ENCODE data around the gene ISCA2.

Gene ISCA2

DNA sequence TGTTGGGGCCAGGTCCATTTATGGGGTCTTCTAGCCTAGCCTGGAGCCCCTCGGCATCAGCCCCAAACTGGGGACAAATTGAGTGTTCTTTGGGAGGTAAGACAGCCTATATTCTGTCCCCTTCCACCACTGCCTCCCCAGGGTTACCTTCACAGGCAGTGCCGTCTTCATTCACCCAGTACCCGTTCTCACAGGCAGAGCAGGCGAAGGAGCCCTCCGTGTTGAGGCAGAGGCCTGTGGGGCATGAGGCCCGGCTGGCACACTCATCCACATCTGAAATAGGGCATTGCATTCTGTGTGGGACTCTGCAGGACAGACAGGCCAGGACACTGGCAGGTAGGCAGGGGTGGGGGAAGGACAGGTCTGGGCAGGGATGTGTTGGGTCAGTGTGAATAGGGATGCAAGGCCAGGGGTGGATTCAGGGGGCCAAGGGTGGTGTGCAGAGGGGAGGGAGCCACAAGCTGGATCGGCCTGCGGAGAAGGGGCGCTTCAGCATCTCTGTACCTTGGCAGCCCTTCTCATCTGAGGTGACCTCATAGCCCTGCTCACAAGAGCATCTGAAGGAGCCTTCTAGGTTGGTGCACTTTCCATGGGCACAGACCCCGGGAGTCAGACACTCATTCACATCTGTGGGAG lies 16.1 kb downstream of the ISCA2 start:
- no peak for DNase-seq

- DNase-seq: no peak
These were observed 16.8 kb downstream of the ISCA2 start for GRCh38 chr14:74510223-74510931.

- DNase-seq: no peak
These were observed 17.4 kb downstream of the ISCA2 start for GRCh38 chr14:74510959-74511409.

- no peak for DNase-seq
These were observed 18.6 kb downstream of the ISCA2 start for GRCh38 chr14:74511966-74512830.

- no peak for DNase-seq
These were observed 20.9 kb downstream of the ISCA2 start for GRCh38 chr14:74514471-74514941.

GRCh38 chr14:74515891-74516412 lies 22.4 kb downstream of the ISCA2 start:
- DNase-seq: no peak

- no peak for DNase-seq
These were observed 23.0 kb downstream of the ISCA2 start for GRCh38 chr14:74516451-74517160.

DNA sequence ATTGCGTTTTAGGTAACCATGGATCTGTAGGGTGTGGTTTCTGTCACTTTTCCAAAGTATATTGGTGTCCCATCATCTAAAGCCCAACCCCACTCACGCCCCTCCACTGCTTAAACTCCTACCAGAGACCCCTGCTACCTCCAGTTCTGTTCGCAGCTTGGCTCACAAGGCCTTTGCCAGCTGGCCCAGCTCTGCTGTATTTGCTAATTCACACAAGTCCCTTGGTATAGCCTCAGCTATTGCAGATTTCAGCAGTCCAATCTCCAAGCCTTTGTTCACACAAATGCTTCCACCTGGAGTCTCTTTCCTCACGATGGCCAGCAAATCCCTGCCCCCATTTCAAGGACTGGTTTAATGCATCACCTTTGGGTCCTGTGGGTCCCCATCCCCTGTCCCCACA lies 24.2 kb downstream of the ISCA2 start:
- DNase-seq: no peak

- no peak for DNase-seq
These were observed 24.7 kb downstream of the ISCA2 start for GRCh38 chr14:74518221-74518620.

DNA sequence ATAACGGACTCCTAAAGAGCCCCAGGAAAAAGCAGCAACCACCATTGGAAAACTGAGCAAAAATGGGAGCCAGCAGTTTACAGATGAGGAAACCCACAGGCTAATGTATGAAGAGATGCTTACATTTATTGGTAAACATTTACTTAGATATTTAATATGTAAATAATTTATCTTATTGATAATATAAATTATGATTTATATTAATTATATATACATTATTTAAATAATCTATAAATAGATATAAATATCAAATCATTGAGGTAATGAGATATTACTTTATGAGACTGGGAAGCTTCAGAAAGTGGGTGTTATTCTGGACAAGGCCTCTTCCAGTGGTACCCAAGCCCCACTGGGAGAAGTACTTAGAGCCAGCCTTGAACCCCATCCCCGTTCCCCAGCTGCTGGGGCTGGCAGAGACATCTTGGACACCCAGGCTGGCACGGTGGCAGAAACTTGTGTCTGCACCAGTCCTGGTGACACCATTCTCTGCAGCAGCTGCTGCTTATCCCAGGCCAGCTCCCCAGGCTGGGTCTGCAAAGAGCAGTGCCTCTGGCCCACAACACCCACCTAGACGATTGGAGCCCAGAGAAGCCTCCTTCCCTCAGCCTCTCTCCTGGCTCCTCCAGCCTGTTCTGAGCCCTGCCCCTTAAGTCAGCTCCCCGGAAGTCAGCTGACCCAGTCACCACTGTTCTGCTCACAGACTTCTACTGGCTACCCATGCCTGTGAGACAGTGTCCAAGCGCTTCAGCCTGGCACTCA lies 25.9 kb downstream of the ISCA2 start:
- no peak for DNase-seq

DNA sequence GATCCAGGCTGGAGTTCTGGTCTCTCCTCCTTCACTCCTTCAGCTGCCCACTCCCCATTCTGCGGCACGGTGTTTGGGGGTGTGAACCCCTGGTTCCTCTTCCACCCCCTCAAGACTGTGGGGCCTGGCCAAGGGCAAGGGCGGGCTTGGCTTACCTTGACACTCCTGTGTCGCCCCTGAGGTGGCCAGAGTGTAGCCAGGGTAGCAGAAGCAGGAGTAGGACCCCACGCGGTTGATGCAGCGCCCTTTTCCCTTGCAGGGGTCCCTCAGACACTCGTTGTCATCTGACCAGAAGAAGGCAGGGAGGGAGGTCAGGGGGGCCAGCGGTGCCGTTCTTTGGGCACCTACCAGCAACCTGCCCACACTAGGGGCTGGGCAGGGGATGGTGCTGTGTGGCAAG lies 28.2 kb downstream of the ISCA2 start:
- DNase-seq: no peak

- DNase-seq: no peak
These were observed 29.2 kb downstream of the ISCA2 start for GRCh38 chr14:74522740-74523139.

GRCh38 chr14:74524076-74524811 lies 30.7 kb downstream of the ISCA2 start:
- no peak for DNase-seq

GRCh38 chr14:74524812-74525135 lies 31.2 kb downstream of the ISCA2 start:
- no peak for DNase-seq

DNA sequence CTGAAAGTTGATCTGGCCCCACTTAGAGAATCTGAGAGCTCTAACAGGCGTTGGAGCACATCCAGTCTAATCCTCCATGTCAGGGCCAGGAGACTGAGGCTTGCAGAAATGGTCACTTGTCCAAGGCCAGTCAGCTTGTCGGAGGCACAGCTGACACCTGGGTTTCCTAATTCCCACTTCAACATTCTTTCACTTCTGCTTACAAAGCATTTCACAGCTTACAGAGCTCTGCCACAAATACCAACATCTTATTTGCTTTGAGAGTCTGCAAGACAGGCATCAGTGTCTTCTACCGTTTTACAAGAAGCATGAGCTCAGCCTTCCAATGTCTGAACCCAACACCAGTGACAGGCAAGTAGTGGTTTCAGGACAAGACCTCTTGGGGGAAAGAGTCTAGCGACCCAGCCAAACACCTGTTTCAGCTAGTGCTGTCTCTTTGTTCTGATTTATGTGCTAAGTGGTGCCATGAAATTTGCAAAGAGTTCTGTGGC lies 31.8 kb downstream of the ISCA2 start:
- no peak for DNase-seq

GRCh38 chr14:74526854-74527585 lies 33.5 kb downstream of the ISCA2 start:
- DNase-seq: no peak

GRCh38 chr14:74527736-74528280 lies 34.2 kb downstream of the ISCA2 start:
- DNase-seq: no peak

- DNase-seq: no peak
These were observed 34.8 kb downstream of the ISCA2 start for GRCh38 chr14:74528406-74528805.

DNA sequence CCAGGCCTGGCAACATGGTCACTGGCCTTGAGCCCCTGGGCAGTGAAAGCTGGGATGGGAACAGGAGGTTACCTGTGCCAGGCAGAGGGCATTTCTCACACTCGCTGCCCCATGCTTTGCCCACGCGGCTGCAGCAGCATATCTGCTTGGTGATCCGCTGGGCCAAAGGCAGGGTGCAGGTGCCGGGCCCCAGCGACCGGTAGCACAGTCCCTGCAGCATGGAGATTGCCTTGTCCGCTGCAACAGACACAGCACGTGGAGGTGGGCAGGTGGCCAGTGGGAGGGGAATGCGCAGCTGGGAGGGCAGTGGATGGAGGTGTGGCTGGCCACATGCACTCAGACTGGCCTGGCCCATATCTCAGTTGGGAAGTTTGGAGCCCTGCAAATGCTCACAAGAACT lies 35.3 kb downstream of the ISCA2 start:
- no peak for DNase-seq

DNA sequence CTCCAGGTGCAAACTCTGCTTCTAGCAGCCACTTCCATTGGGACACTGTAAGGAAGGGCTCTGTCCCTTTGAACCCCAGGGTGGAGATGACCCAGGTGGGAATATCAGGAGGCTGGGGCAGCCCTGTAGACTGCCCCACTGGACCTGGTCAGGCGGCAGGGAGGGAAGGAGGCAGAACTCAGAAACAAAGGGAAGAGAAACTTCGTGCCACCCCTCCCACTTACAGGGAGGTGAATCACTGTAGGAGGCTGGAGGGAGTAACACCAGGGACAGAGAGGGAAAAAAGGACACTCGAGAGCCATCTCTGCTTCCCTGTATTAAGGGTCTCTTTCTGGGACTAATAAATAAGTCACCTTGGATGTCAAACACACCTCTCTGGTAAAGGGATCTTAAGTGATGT lies 37.4 kb downstream of the ISCA2 start:
- no peak for DNase-seq
